SU-DHL-6 (cell line): ENCODE data around the gene OR6V1.

Experiments
- H2AFZ ChIP-seq: fragments of 200-600 bp; sonication (generic); 2 replicates; pipeline ENCODE4 v1.6.1; 2014; ENCODE audit warnings: low read depth, mild to moderate bottlenecking, moderate library complexity, mixed read lengths, antibody characterized with exemption, low read length; ENCODE audit not compliant: severe bottlenecking
- H3F3A ChIP-seq: fragments of 200-600 bp; shearing (Covaris generic); 2 replicates; pipeline ENCODE4 v1.6.0; 2016; ENCODE audit warnings: antibody characterized with exemption, mild to moderate bottlenecking; ENCODE audit not compliant: insufficient read depth
- H3K27ac ChIP-seq: fragments of 200-600 bp; sonication (generic); 2 replicates; pipeline ENCODE4 v1.5.1; 2016; ENCODE audit warnings: low read depth, mild to moderate bottlenecking, low read length, moderate library complexity, mixed read lengths
- H3K27me3 ChIP-seq: fragments of 200-600 bp; sonication (generic), shearing (Covaris generic); 2 replicates; pipeline ENCODE4 v1.6.0; 2014; ENCODE audit warnings: mild to moderate bottlenecking, low read length
- H3K36me3 ChIP-seq: fragments of 200-600 bp; sonication (generic); 2 replicates; pipeline ENCODE4 v1.6.1; 2014; ENCODE audit warnings: mild to moderate bottlenecking, low read length, mixed read lengths
- H3K4me2 ChIP-seq: fragments of 300-600, 200-600 bp; shearing (Covaris generic), sonication (generic); 2 replicates; pipeline ENCODE4 v1.6.0; 2014; ENCODE audit warnings: low read length, low read depth, mild to moderate bottlenecking; ENCODE audit not compliant: poor library complexity, severe bottlenecking
- H3K4me3 ChIP-seq: fragments of 200-600 bp; sonication (generic); 2 replicates; pipeline ENCODE4 v1.5.1; 2014; ENCODE audit warnings: antibody characterized with exemption, low read length, mild to moderate bottlenecking, mixed read lengths; ENCODE audit not compliant: insufficient read depth, poor library complexity, severe bottlenecking
- H3K79me2 ChIP-seq: fragments of 200-600 bp; sonication (generic); 2 replicates; pipeline ENCODE4 v1.6.1; 2014; ENCODE audit warnings: mild to moderate bottlenecking, low read length, moderate library complexity; ENCODE audit not compliant: insufficient read depth
- H3K9ac ChIP-seq: fragments of 200-600 bp; sonication (generic); 2 replicates; pipeline ENCODE4 v1.7.0; 2014; ENCODE audit warnings: mild to moderate bottlenecking, low read length
- H3K9me2 ChIP-seq: fragments of 200-600 bp; sonication (generic); replicated peaks from 2 replicates; pipeline ENCODE4 v1.6.1; 2014; ENCODE audit warnings: low read length; ENCODE audit not compliant: insufficient read depth
- H3K9me3 ChIP-seq: fragments of 200-600 bp; sonication (generic); 2 replicates; pipeline ENCODE4 v1.6.1; 2014; ENCODE audit warnings: low read length, mixed read lengths; ENCODE audit not compliant: insufficient read depth
- H4K20me1 ChIP-seq: fragments of 200-600 bp; sonication (generic); 2 replicates; pipeline ENCODE4 v1.6.1; 2014; ENCODE audit warnings: low read depth, mild to moderate bottlenecking, antibody characterized with exemption, low read length, moderate library complexity, mixed read lengths
- EZH2phosphoT487 ChIP-seq: fragments of 200-600 bp; sonication (generic), shearing (Covaris generic); conservative IDR thresholded peaks from 2 replicates; pipeline ENCODE4 v1.6.1; 2018; ENCODE audit warnings: mild to moderate bottlenecking, antibody characterized with exemption, low read length, moderate library complexity, mixed read lengths
- TF ChIP-seq, protein P1 (sequence below): fragments of 200-600 bp; sonication (generic); IDR thresholded peaks from one replicate; pipeline ENCODE4 v1.5.1; 2017; ENCODE audit warnings: antibody characterized with exemption, mild to moderate bottlenecking, low read length, moderate library complexity; ENCODE audit not compliant: insufficient read depth, poor library complexity, severe bottlenecking

The OR6V1 gene

GRCh38 chr7:143043391-143043790 is 8.8 kb upstream of the OR6V1 start:
- Histone ChIP-seq H3K4me2 (no peak overlapping the region), H3K9me3 (no peaks in the 10 kb centered on the region), H3K9me2 (no peaks in the 10 kb centered on the region), H3K9ac (no peak overlapping the region), H2AFZ (no peak overlapping the region), H3K27me3 (no peaks in the 10 kb centered on the region), H3K4me3 (no peak overlapping the region), H3K27ac (no peak overlapping the region), H3K79me2 (no peaks in the 10 kb centered on the region), H3K36me3 (no peaks in the 10 kb centered on the region), H4K20me1 (no peaks in the 10 kb centered on the region), H3F3A (no peaks in the 10 kb centered on the region)
- TF ChIP-seq EZH2phosphoT487: no peak
- TF ChIP-seq, protein P1, sequence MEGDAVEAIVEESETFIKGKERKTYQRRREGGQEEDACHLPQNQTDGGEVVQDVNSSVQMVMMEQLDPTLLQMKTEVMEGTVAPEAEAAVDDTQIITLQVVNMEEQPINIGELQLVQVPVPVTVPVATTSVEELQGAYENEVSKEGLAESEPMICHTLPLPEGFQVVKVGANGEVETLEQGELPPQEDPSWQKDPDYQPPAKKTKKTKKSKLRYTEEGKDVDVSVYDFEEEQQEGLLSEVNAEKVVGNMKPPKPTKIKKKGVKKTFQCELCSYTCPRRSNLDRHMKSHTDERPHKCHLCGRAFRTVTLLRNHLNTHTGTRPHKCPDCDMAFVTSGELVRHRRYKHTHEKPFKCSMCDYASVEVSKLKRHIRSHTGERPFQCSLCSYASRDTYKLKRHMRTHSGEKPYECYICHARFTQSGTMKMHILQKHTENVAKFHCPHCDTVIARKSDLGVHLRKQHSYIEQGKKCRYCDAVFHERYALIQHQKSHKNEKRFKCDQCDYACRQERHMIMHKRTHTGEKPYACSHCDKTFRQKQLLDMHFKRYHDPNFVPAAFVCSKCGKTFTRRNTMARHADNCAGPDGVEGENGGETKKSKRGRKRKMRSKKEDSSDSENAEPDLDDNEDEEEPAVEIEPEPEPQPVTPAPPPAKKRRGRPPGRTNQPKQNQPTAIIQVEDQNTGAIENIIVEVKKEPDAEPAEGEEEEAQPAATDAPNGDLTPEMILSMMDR: no peak

GRCh38 chr7:143046426-143046851 is 5.7 kb upstream of the OR6V1 start:
- Histone ChIP-seq H3K4me2 (no peak overlapping the region), H3K4me3 (no peak overlapping the region), H3F3A (no peaks in the 10 kb centered on the region), H2AFZ (no peak overlapping the region), H3K27me3 (no peaks in the 10 kb centered on the region), H3K27ac (no peak overlapping the region), H4K20me1 (no peaks in the 10 kb centered on the region), H3K9ac (no peak overlapping the region), H3K36me3 (no peaks in the 10 kb centered on the region), H3K79me2 (no peaks in the 10 kb centered on the region), H3K9me3 (no peaks in the 10 kb centered on the region), H3K9me2 (no peaks in the 10 kb centered on the region)
- TF ChIP-seq, protein P1: no peak
- TF ChIP-seq EZH2phosphoT487: no peak

- no peaks in the 10 kb centered on the region for H4K20me1 ChIP-seq
- H3K27ac ChIP-seq: no peak overlapping the region
- no peaks in the 10 kb centered on the region for H3K9me3 ChIP-seq
- no peaks in the 10 kb centered on the region for H3K9me2 ChIP-seq
- H3K27me3 ChIP-seq: no peaks in the 10 kb centered on the region
- no peak overlapping the region for H2AFZ ChIP-seq
- TF ChIP-seq, protein P1: no peak
- TF ChIP-seq EZH2phosphoT487: no peak
- no peak overlapping the region for H3K9ac ChIP-seq
- no peaks in the 10 kb centered on the region for H3K79me2 ChIP-seq
- H3F3A ChIP-seq: no peaks in the 10 kb centered on the region
- H3K36me3 ChIP-seq: no peaks in the 10 kb centered on the region
- no peak overlapping the region for H3K4me2 ChIP-seq
- no peak overlapping the region for H3K4me3 ChIP-seq
Measured at GRCh38 chr7:143047326-143047725, 4.8 kb upstream of the OR6V1 start.

DNA sequence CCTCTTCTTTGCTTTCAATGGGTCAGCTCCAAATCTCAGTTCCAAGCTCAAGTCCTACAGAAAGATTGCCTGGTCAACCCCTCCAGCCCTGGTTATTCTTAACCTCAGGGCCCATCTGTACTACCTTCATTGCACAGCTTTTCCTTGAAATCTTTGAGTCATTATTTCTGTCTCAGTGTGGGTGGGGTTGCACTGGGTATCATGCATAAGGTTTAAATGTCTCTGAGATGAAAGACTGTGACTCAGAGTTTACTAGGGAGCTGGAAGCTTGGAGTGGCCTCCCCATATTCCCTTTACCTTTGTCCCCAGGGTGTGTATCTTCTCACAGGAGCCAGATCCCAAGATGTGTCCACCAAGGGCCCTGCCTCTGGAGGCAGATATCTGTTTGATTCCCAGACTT is 3.3 kb upstream of the OR6V1 start:
- H3K9me2 ChIP-seq: no peaks in the 10 kb centered on the region
- TF ChIP-seq, protein P1: no peak
- no peak for TF ChIP-seq EZH2phosphoT487
- no peak overlapping the region for H2AFZ ChIP-seq
- H3K27ac ChIP-seq: no peak overlapping the region
- no peak overlapping the region for H3K4me2 ChIP-seq
- no peaks in the 10 kb centered on the region for H3K27me3 ChIP-seq
- no peaks in the 10 kb centered on the region for H4K20me1 ChIP-seq
- no peaks in the 10 kb centered on the region for H3K79me2 ChIP-seq
- no peak overlapping the region for H3K9ac ChIP-seq
- no peaks in the 10 kb centered on the region for H3K36me3 ChIP-seq
- no peaks in the 10 kb centered on the region for H3K9me3 ChIP-seq
- no peak overlapping the region for H3K4me3 ChIP-seq
- H3F3A ChIP-seq: no peaks in the 10 kb centered on the region
